CD8-positive, alpha-beta T cell (primary cell): ENCODE measurements around the gene MAP3K19. TPM values are rescaled to one million over a fixed set of nuclear protein-coding genes. Genes with fewer than 3 reads are reported as not detected.

Experiments used
- total RNA-seq, 46 experiments: library from RNA in 2 of 46; stranded (reverse) in 2 of 46; gene quantifications; one replicate each; pipeline ENCODE4 v1.2.3 and lab custom pipeline; 2021 to 2026

Gene MAP3K19
- total RNA-seq, 2 experiments from 2014 or later, result not detected

Other genes starting within 250 kb of the MAP3K19 start
- gene ACMSD, start 208.8 kb downstream of the MAP3K19 start, total RNA-seq, result not detected
- gene CCNT2, start 128.6 kb downstream of the MAP3K19 start, total RNA-seq, result 10 to 100 TPM; 67.0 to 71.9 TPM
- 10 to 100 TPM; 31.0 to 32.8 TPM for gene RAB3GAP1, start 4.8 kb upstream of the MAP3K19 start, total RNA-seq